AG04450 (cell line): Measurements from ENCODE around the gene DLL4. TPM values are rescaled to one million over a fixed set of nuclear protein-coding genes. Genes with fewer than 3 reads are reported as not detected.
A peak's percentile ranks its signal among the peaks of the same experiment; 100 is the strongest.

Experiments used
- CTCF ChIA-PET: fragments of 300-600, 350-600 bp; formaldehyde crosslinking; extraction: SDS; loops from one replicate; lab custom pipeline; 2022; ENCODE audit warnings: antibody characterized with exemption, inconsistent platforms; lab: Charles Lee
- POLR2A ChIA-PET: fragments of 350-600 bp; formaldehyde crosslinking; extraction: SDS; loops from one replicate; lab custom pipeline; 2021; ENCODE audit warnings: antibody characterized with exemption, inconsistent platforms; lab: Yijun Ruan, JAX
- DNase-seq: peaks from one replicate; pipeline ENCODE4 v3.0.0-alpha.2; 2011; ENCODE audit warnings: low read depth, low spot score
- H3K27ac ChIP-seq: one replicate; pipeline ENCODE4 v1.5.1; 2012; ENCODE audit warnings: low read depth, low read length, control low read depth
- H3K27me3 ChIP-seq: one replicate; pipeline ENCODE4 v1.6.0; 2012; ENCODE audit warnings: low read length; ENCODE audit not compliant: control insufficient read depth, insufficient read depth
- H3K4me3 ChIP-seq: 2 replicates; pipeline ENCODE4 v1.5.1; 2011; ENCODE audit warnings: mild to moderate bottlenecking, low read depth, low read length, control low read depth
- H3K9me3 ChIP-seq: 2 replicates; pipeline ENCODE4 v1.5.1; 2012; ENCODE audit warnings: low read length; ENCODE audit not compliant: control insufficient read depth, insufficient read depth
- CTCF ChIP-seq: IDR thresholded peaks from 2 replicates; pipeline ENCODE4 v1.5.1; 2011; ENCODE audit warnings: low read depth, low read length, control low read depth, inconsistent platforms
- polyA plus RNA-seq: library from polyadenylated mRNA; depleted of rRNA; stranded (reverse); fragments of >200 nt; gene quantifications from 2 replicates; pipeline ENCODE4 v1.2.3, GENCODE V29; 2011

Gene DLL4
- polyA plus RNA-seq, 1 experiment, result 1.5 TPM

GRCh38 chr15:40934457-40934856 lies 5.3 kb downstream of the DLL4 start:
- H3K27ac ChIP-seq, result no peak overlapping the region
- peaks cover 2% of the 10 kb centered on the region for H3K27me3 ChIP-seq
- POLR2A ChIA-PET, result no interaction called here
- DNase-seq, result no peak
- TF ChIP-seq CTCF, result no peak
- no peaks in the 10 kb centered on the region; the same call in 1 of the 2 replicates for H3K9me3 ChIP-seq
- CTCF ChIA-PET, result no interaction called here
- H3K4me3 ChIP-seq, result no peak overlapping the region

DNA sequence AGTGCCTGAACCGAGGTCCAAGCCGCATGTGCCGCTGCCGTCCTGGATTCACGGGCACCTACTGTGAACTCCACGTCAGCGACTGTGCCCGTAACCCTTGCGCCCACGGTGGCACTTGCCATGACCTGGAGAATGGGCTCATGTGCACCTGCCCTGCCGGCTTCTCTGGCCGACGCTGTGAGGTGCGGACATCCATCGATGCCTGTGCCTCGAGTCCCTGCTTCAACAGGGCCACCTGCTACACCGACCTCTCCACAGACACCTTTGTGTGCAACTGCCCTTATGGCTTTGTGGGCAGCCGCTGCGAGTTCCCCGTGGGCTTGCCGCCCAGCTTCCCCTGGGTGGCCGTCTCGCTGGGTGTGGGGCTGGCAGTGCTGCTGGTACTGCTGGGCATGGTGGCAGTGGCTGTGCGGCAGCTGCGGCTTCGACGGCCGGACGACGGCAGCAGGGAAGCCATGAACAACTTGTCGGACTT lies 7.1 kb downstream of the DLL4 start:
- Histone ChIP-seq H3K27me3 (peaks cover under 1% of the 10 kb centered on the region), H3K27ac (no peak overlapping the region), H3K9me3 (no peaks in the 10 kb centered on the region; the same call in 1 of the 2 replicates), H3K4me3 (no peak overlapping the region)
- DNase-seq, result no peak
- TF ChIP-seq CTCF, result no peak
- ChIA-PET CTCF (interaction anchor here (1.0 kb wide), 1 partner anchor 86 kb away, joined by 3 read pairs; no protein-coding TSS in a partner anchor), POLR2A (interaction anchor here (0.7 kb wide), 1 partner anchor 10 kb away, joined by 3 read pairs; no protein-coding TSS in a partner anchor)

GRCh38 chr15:40936709-40937666 lies 7.8 kb downstream of the DLL4 start:
- no peak for DNase-seq
- POLR2A ChIA-PET, result no interaction called here
- no peak overlapping the region for H3K27ac ChIP-seq
- no peaks in the 10 kb centered on the region for H3K27me3 ChIP-seq
- no peaks in the 10 kb centered on the region; the same call in 1 of the 2 replicates for H3K9me3 ChIP-seq
- H3K4me3 ChIP-seq, result no peak overlapping the region
- no peak for TF ChIP-seq CTCF
- CTCF ChIA-PET, result interaction anchor here (1.0 kb wide), 1 partner anchor 85 kb away, joined by 3 read pairs; no protein-coding TSS in a partner anchor

DNA sequence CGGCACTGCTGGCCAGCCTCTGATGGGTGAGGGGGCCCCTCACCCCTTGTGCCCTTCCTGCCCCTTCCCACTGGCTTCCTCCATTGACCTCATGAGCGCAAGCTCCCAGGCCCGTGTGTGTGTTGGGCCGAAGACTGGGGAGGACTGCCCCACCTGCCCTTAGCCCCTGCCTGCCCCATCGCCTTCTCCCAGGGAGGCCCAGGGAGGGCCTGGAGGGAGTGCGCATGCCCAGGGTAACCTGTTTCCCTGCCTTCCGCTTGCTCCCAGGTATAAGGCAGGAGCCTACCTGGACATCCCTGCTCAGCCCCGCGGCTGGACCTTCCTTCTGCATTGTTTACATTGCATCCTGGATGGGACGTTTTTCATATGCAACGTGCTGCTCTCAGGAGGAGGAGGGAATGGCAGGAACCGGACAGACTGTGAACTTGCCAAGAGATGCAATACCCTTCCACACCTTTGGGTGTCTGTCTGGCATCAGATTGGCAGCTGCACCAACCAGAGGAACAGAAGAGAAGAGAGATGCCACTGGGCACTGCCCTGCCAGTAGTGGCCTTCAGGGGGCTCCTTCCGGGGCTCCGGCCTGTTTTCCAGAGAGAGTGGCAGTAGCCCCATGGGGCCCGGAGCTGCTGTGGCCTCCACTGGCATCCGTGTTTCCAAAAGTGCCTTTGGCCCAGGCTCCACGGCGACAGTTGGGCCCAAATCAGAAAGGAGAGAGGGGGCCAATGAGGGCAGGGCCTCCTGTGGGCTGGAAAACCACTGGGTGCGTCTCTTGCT lies 8.8 kb downstream of the DLL4 start:
- TF ChIP-seq CTCF, result peak; percentile 33

More for the DNA sequence above, 8.8 kb downstream of the DLL4 start:
- CTCF ChIA-PET, result interaction anchor here (0.7 to 1.4 kb wide), 3 partner anchors 27 to 566 kb away, joined by 3 to 6 read pairs (median 3); no protein-coding TSS in a partner anchor
- POLR2A ChIA-PET, result interaction anchor here (0.9 kb wide), 1 partner anchor 16 kb away, joined by 4 read pairs; the partner anchor contains the start of gene CHAC1
- Histone ChIP-seq H3K27ac (no peak overlapping the region), H3K4me3 (no peak overlapping the region), H3K9me3 (no peaks in the 10 kb centered on the region; the same call in 1 of the 2 replicates), H3K27me3 (no peaks in the 10 kb centered on the region)
- DNase-seq, result no peak
